HG02610 (cell line): ENCODE data around the gene UNC5B.
"Not testable (repeated sequence)": the region's sequence is repeated elsewhere in the genome, so short reads cannot be mapped to it uniquely, and the experiment has no call there.

Experiments
- ATAC-seq: cut with Tn5 transposase; IDR thresholded peaks from one replicate; pipeline ENCODE4 v1.9.1; 2021; ENCODE audit warnings: mild to moderate bottlenecking, moderate library complexity; ENCODE audit not compliant: unreplicated experiment

Gene UNC5B

GRCh38 chr10:71294856-71295255 lies 82.5 kb downstream of the UNC5B start:
- ATAC-seq: no peak

- ATAC-seq: no peak
These were observed 83.3 kb downstream of the UNC5B start for GRCh38 chr10:71295641-71296040.

GRCh38 chr10:71296086-71296485 lies 83.7 kb downstream of the UNC5B start:
- ATAC-seq: no peak

- not testable (repeated sequence) for ATAC-seq
These were observed 84.4 kb downstream of the UNC5B start for GRCh38 chr10:71296811-71297210.

- ATAC-seq: no peak
These were observed 85.0 kb downstream of the UNC5B start for GRCh38 chr10:71297343-71297742.

GRCh38 chr10:71299071-71299785 lies 86.9 kb downstream of the UNC5B start:
- ATAC-seq: no peak

- ATAC-seq: no peak
These were observed 88.4 kb downstream of the UNC5B start for GRCh38 chr10:71300555-71301370.

GRCh38 chr10:71301371-71301916 lies 89.1 kb downstream of the UNC5B start:
- ATAC-seq: no peak

- no peak for ATAC-seq
These were observed 90.1 kb downstream of the UNC5B start for GRCh38 chr10:71302451-71302850.

GRCh38 chr10:71302874-71303568 lies 90.7 kb downstream of the UNC5B start:
- no peak for ATAC-seq

GRCh38 chr10:71303569-71303907 lies 91.2 kb downstream of the UNC5B start:
- no peak for ATAC-seq

- ATAC-seq: no peak
These were observed 92.5 kb downstream of the UNC5B start for GRCh38 chr10:71304914-71305313.

- no peak for ATAC-seq
These were observed 94.6 kb downstream of the UNC5B start for GRCh38 chr10:71306979-71307378.

GRCh38 chr10:71307469-71308085 lies 95.2 kb downstream of the UNC5B start:
- ATAC-seq: no peak

GRCh38 chr10:71308244-71308643 lies 95.9 kb downstream of the UNC5B start:
- no peak for ATAC-seq

- ATAC-seq: no peak
These were observed 96.6 kb downstream of the UNC5B start for GRCh38 chr10:71308985-71309384.

GRCh38 chr10:71309919-71310318 lies 97.5 kb downstream of the UNC5B start:
- ATAC-seq: no peak

GRCh38 chr10:71312220-71312619 lies 99.8 kb downstream of the UNC5B start:
- ATAC-seq: no peak

- ATAC-seq: no peak
These were observed 100.7 kb downstream of the UNC5B start for GRCh38 chr10:71312811-71313789.
